ENCODE data around the gene PCDH9.

PCDH9 gene

DNA sequence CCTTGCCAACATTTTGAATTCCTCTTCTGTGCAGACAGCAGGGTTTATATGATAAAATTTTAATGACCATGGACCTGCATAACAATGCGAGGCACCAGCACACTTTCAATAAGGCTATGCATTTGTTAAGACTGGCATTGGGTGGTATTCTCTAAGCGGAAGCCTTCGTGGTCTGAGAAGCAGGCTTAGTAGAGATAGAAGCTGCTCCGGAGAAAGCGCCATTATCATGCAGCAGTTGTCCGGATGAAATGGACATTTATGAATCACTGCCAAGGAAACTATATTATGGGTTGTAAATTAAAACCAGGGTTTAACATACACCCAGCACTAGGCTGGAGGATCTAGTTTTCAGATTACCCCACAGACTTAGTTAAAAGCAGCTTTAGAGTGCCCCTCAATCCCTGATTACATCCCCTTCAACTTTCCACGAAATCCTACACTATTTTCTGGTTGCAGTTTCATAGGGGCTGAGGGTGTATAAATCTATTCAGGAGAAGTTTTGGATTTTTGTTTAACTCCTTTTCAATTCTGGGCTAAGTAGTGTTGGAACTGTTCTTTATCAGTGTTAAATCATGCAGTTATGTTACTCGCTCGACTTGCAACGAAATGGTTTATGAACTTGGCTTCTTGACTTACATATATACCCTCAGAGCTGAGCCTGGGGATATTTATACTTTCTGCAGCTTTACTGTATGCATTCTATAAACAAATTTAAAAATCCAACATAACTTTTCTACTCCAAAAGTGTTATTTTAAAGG is 193.3 kb downstream of the PCDH9 start:
- Histone ChIP-seq H3K4me3 (ENCODE audit: low read length) (no peak overlapping the region), H3K27me3 (ENCODE audit: control insufficient read depth, insufficient read depth, low read length) (no peaks in the 10 kb centered on the region), H3K36me3 (ENCODE audit: control insufficient read depth, insufficient read depth, low read length) (no peaks in the 10 kb centered on the region), H3K9ac (ENCODE audit: low read length) (no peak overlapping the region), H3K4me1 (ENCODE audit: control insufficient read depth, insufficient read depth, low read length) (no peaks in the 10 kb centered on the region), H3K9me3 (ENCODE audit: control insufficient read depth, low read length) (no peaks in the 10 kb centered on the region)

DNA sequence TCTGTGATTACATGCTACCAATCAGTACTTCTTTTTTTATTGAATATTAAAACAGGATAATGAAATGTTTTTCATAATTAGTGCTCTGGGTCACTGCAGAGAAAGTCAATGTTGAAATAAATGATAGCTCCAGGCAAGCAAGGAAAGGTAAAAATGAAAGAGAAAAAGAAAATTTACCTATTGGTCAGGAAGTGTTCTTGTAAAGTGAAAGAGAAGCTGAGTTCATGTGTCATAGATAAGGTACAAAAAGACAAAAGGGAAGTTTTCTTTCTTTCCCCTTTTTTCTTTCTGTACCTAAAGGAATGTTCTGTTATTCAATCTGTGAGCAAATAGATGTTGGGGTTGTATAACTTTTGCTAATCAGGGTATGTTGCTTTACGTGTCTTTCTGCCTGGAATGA is 197.0 kb downstream of the PCDH9 start:
- no peak overlapping the region for H3K9ac ChIP-seq (ENCODE audit: low read length)

DNA sequence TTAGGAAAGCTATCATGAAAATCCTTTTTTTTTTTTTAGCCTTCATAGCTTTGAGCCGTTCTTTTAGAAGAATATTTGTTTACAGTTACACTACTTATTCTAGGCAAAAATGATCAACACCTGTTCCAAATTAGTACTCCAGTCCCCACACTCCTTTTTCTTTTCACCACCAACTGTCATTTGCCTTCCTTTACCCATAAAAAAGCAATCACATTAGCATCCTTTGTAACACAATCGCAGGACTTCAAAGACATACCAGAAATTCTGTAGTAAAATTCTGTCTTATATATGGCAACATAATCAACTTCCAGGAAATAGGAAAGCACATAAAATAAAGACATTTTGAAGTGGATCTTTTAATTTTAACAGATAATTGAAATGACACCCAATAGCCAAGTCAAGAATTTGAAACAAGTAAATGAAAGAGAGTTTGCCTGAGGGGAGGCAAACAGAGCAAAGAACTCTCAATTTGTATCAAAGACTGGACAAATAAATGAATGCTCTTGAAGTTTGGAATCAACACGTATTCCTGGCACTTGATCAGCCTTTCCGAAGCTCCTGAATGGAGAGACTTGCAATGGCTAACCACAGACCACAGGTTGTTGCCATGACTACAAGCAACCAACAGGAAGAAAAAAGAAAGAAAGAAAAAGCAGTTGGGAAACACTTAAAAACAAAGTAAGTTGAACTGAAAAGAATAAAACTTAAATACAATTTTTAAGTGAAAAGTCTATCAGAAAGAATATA is 206.8 kb downstream of the PCDH9 start:
- Histone ChIP-seq H3K4me1 (ENCODE audit: control insufficient read depth, insufficient read depth, low read length) (no peaks in the 10 kb centered on the region), H3K27me3 (ENCODE audit: control insufficient read depth, insufficient read depth, low read length) (no peaks in the 10 kb centered on the region), H3K36me3 (ENCODE audit: control insufficient read depth, insufficient read depth, low read length) (no peaks in the 10 kb centered on the region), H3K9me3 (ENCODE audit: control insufficient read depth, low read length) (no peaks in the 10 kb centered on the region), H3K4me3 (ENCODE audit: low read length) (no peak overlapping the region), H3K9ac (ENCODE audit: low read length) (no peak overlapping the region)

More for the DNA sequence above, 197.0 kb downstream of the PCDH9 start:
- H3K9me3 ChIP-seq (ENCODE audit: control insufficient read depth, low read length) = no peaks in the 10 kb centered on the region
- H3K36me3 ChIP-seq (ENCODE audit: control insufficient read depth, insufficient read depth, low read length) = no peaks in the 10 kb centered on the region
- H3K4me1 ChIP-seq (ENCODE audit: control insufficient read depth, insufficient read depth, low read length) = no peaks in the 10 kb centered on the region
- no peaks in the 10 kb centered on the region for H3K27me3 ChIP-seq (ENCODE audit: control insufficient read depth, insufficient read depth, low read length)
- no peak overlapping the region for H3K4me3 ChIP-seq (ENCODE audit: low read length)

DNA sequence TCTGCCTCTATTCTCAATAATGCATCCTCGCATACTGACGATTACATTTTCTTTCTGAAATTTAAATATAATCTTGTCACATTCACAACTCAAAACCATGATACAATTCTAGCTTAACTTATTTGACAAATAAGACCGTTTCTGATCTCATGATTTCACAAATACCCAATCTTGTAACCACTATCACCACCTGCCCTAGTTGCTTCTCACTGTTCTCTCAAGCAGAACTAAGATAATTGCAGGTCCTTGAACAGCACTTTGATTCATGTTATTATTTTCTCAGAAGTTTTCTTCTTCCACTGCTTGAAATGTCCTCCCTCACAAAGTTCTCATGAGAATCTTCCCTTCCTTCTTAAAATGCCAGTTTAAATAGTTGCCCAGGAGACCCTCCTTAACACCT is 211.4 kb downstream of the PCDH9 start:
- no peaks in the 10 kb centered on the region for H3K9me3 ChIP-seq (ENCODE audit: control insufficient read depth, low read length)
- no peaks in the 10 kb centered on the region for H3K36me3 ChIP-seq (ENCODE audit: control insufficient read depth, insufficient read depth, low read length)
- no peaks in the 10 kb centered on the region for H3K4me1 ChIP-seq (ENCODE audit: control insufficient read depth, insufficient read depth, low read length)
- no peak overlapping the region for H3K4me3 ChIP-seq (ENCODE audit: low read length)
- no peak overlapping the region for H3K9ac ChIP-seq (ENCODE audit: low read length)
- no peaks in the 10 kb centered on the region for H3K27me3 ChIP-seq (ENCODE audit: control insufficient read depth, insufficient read depth, low read length)

DNA sequence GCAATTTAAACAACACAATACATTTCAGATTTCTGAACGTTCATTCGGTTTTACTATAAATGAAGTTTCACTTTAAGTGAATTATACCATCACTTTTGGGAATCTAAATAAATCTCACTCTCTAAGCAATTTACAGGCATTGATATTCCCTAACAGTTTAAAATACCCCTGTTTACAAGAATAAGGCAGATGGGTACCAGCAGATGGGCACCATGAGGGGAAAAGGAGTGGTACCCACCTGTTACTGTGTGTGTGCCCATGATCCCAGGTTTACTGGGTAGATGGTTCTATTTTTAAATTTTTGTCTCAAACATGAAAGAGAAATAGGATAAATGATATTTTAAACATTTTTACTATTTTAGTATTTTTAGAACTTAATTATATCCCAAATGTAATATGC is 212.9 kb downstream of the PCDH9 start:
- no peaks in the 10 kb centered on the region for H3K27me3 ChIP-seq (ENCODE audit: control insufficient read depth, insufficient read depth, low read length)
- no peaks in the 10 kb centered on the region for H3K4me1 ChIP-seq (ENCODE audit: control insufficient read depth, insufficient read depth, low read length)
- H3K36me3 ChIP-seq (ENCODE audit: control insufficient read depth, insufficient read depth, low read length) = no peaks in the 10 kb centered on the region
- H3K9ac ChIP-seq (ENCODE audit: low read length) = no peak overlapping the region
- no peaks in the 10 kb centered on the region for H3K9me3 ChIP-seq (ENCODE audit: control insufficient read depth, low read length)
- H3K4me3 ChIP-seq (ENCODE audit: low read length) = no peak overlapping the region

DNA sequence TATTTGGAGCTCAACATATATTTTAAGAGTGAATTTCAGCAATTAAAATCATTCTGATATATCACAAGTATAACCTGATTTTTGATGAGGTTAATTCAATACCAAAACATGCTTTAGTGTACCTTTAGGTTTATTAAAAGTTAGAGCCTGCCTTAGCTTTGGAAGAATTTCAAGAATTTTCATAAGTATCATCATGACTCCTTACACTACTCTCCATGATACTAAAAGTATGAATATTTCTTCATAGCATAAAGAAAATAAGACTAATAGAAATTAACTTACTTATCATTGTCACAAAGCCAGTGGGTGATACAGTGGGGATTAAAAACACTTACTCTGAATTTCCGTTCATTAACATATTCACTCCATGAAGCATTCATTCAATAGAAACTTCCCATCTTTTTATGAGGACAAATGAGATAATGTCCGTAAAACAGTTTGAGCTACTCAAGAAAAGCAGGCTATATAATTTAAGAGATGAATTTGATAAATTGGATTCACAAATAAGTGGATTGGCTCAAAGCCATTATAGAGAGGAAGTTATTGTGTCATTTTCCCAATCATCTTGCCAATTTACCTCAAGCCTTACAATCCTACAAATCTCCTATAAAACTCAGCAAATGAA is 214.0 kb downstream of the PCDH9 start:
- H3K9ac ChIP-seq (ENCODE audit: low read length) = no peak overlapping the region
- H3K4me1 ChIP-seq (ENCODE audit: control insufficient read depth, insufficient read depth, low read length) = no peaks in the 10 kb centered on the region
- no peaks in the 10 kb centered on the region for H3K27me3 ChIP-seq (ENCODE audit: control insufficient read depth, insufficient read depth, low read length)
- H3K9me3 ChIP-seq (ENCODE audit: control insufficient read depth, low read length) = no peaks in the 10 kb centered on the region
- H3K36me3 ChIP-seq (ENCODE audit: control insufficient read depth, insufficient read depth, low read length) = no peaks in the 10 kb centered on the region
- no peak overlapping the region for H3K4me3 ChIP-seq (ENCODE audit: low read length)

DNA sequence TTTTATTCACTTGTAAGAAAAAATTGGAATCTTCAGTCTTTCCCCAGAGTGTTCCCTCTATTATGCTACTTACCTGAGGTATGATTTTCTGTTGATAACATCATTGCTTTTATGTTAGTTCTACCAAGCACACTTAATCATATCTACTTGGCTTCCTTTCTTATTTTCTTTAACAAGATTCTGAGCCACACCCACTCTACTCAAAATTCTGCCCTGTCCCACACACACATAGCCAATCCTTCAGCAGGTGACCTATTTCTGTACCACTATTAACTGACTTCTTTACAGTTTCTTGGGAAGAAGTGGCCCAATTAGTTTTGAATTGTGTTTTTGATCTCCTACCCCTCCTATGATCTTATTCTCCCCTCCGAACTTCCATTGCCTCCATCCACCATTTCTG is 215.7 kb downstream of the PCDH9 start:
- Histone ChIP-seq H3K4me3 (ENCODE audit: low read length) (no peak overlapping the region), H3K9ac (ENCODE audit: low read length) (no peak overlapping the region), H3K27me3 (ENCODE audit: control insufficient read depth, insufficient read depth, low read length) (no peaks in the 10 kb centered on the region), H3K36me3 (ENCODE audit: control insufficient read depth, insufficient read depth, low read length) (no peaks in the 10 kb centered on the region), H3K4me1 (ENCODE audit: control insufficient read depth, insufficient read depth, low read length) (no peaks in the 10 kb centered on the region), H3K9me3 (ENCODE audit: control insufficient read depth, low read length) (no peaks in the 10 kb centered on the region)

DNA sequence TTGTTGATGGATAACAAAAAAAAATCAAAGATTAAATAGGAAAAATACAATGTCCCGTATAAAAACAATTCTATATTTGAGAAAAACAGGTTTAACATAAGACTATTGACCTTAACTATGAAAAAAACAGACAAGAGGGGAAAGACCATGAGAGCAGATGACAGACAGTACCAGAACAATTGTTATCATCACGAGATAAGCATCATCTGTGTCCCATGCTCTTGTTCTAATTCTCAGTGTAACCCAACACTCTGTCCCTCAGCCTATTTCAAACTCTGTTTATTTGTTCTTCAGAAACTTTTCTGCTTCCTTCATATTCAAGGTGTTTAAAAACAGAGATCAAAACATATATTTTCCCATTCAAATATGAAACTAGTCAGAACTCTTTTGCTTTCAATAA is 216.4 kb downstream of the PCDH9 start:
- no peak overlapping the region for H3K9ac ChIP-seq (ENCODE audit: low read length)
- no peaks in the 10 kb centered on the region for H3K9me3 ChIP-seq (ENCODE audit: control insufficient read depth, low read length)
- no peaks in the 10 kb centered on the region for H3K27me3 ChIP-seq (ENCODE audit: control insufficient read depth, insufficient read depth, low read length)
- H3K4me3 ChIP-seq (ENCODE audit: low read length) = no peak overlapping the region
- no peaks in the 10 kb centered on the region for H3K36me3 ChIP-seq (ENCODE audit: control insufficient read depth, insufficient read depth, low read length)
- no peaks in the 10 kb centered on the region for H3K4me1 ChIP-seq (ENCODE audit: control insufficient read depth, insufficient read depth, low read length)

DNA sequence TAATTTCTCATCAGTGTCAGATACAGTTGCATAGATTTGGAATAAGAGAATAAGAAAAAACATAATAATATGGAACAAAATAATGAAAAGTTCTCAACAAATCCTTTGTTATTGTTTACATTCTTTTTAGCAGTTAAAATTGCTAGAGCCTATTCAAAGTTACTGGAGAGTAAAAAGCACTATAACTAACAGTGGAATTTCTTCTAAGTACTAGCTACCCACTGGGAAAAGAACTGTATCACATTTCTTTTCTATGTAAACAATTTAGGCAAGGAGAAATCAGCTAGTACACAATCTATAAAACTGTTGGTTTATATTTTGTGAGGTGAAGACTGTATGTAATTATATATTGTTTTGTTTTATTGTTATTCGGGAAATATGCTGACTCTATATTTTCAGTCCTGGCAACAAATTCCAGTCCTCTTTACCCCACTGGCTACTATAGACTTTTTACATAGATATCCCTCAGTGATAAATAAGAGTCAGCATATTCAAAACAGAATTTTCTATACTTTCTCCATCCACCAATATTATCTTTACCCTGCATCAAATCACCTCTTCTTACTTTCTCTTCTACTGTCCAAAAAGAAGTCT is 222.0 kb downstream of the PCDH9 start:
- H3K27me3 ChIP-seq (ENCODE audit: control insufficient read depth, insufficient read depth, low read length) = no peaks in the 10 kb centered on the region
- no peaks in the 10 kb centered on the region for H3K4me1 ChIP-seq (ENCODE audit: control insufficient read depth, insufficient read depth, low read length)
- H3K9me3 ChIP-seq (ENCODE audit: control insufficient read depth, low read length) = no peaks in the 10 kb centered on the region
- H3K9ac ChIP-seq (ENCODE audit: low read length) = no peak overlapping the region
- H3K4me3 ChIP-seq (ENCODE audit: low read length) = no peak overlapping the region
- H3K36me3 ChIP-seq (ENCODE audit: control insufficient read depth, insufficient read depth, low read length) = no peaks in the 10 kb centered on the region

DNA sequence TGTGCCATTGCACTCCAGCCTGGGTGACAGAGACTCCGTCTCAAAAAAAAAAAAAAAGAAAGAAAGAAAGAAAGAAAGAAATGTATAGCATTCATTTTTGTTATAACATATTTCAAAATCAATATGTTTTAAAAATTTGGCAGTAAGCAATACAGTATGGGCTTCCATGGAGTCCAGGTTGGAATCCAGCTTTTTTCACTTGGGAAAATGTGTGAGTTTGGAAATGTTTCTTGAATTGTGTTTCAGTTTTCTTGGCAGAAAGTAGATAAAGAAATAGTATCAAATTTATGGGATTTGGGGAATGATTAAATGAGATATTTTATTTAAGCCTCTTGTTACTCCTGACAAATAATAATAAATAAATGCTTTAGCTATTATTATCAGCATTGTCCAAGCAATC is 225.6 kb downstream of the PCDH9 start:
- Histone ChIP-seq H3K9me3 (ENCODE audit: control insufficient read depth, low read length) (no peaks in the 10 kb centered on the region), H3K4me3 (ENCODE audit: low read length) (no peak overlapping the region), H3K27me3 (ENCODE audit: control insufficient read depth, insufficient read depth, low read length) (no peaks in the 10 kb centered on the region), H3K9ac (ENCODE audit: low read length) (no peak overlapping the region), H3K36me3 (ENCODE audit: control insufficient read depth, insufficient read depth, low read length) (no peaks in the 10 kb centered on the region), H3K4me1 (ENCODE audit: control insufficient read depth, insufficient read depth, low read length) (no peaks in the 10 kb centered on the region)

DNA sequence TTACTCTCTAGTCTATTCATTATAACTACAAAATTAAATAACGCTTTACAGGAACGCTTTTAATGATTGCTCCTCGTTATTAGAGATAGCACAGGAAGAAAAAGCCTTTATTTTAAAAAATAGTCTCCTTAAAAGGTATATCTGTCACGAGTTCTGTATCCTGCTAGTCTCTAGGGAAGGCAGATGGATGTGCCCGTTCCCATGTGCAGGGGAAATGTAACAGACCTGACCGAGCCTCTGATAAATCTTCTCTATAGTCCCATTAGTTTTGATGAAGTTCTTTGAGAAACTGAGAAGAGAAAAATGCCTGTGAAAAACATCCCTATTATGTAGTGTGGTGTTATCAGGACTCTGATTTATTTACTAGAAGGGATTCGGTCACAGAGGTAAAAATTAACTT is 226.4 kb downstream of the PCDH9 start:
- Histone ChIP-seq H3K9ac (ENCODE audit: low read length) (no peak overlapping the region), H3K9me3 (ENCODE audit: control insufficient read depth, low read length) (no peaks in the 10 kb centered on the region), H3K36me3 (ENCODE audit: control insufficient read depth, insufficient read depth, low read length) (no peaks in the 10 kb centered on the region), H3K4me3 (ENCODE audit: low read length) (no peak overlapping the region), H3K4me1 (ENCODE audit: control insufficient read depth, insufficient read depth, low read length) (no peaks in the 10 kb centered on the region), H3K27me3 (ENCODE audit: control insufficient read depth, insufficient read depth, low read length) (no peaks in the 10 kb centered on the region)

DNA sequence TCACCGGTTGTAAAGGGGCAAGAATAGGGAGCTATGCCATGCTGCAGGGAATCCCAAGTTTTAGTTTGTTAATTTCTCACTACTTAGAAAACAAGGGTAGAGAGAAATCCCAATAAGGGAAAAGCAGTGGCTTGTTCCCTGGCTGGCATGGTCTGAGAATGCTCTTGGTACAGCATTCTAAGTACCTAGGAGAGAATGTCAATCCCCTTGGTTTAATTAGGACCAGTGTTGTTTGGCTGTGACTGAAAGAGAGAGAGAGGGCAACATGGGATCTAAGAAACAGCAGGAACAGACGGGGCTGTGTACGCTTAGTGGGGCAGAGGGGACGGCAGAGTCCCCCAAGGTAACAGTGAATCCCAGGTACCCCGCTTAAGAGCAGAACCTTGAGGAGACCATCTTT is 228.8 kb downstream of the PCDH9 start:
- no peak overlapping the region for H3K9ac ChIP-seq (ENCODE audit: low read length)

More for the DNA sequence above, 228.8 kb downstream of the PCDH9 start:
- no peaks in the 10 kb centered on the region for H3K4me1 ChIP-seq (ENCODE audit: control insufficient read depth, insufficient read depth, low read length)
- no peak overlapping the region for H3K4me3 ChIP-seq (ENCODE audit: low read length)
- no peaks in the 10 kb centered on the region for H3K27me3 ChIP-seq (ENCODE audit: control insufficient read depth, insufficient read depth, low read length)
- H3K9me3 ChIP-seq (ENCODE audit: control insufficient read depth, low read length) = no peaks in the 10 kb centered on the region
- no peaks in the 10 kb centered on the region for H3K36me3 ChIP-seq (ENCODE audit: control insufficient read depth, insufficient read depth, low read length)

All from mucosa of stomach (tissue), 1 donor.